NAMALWA (cell line): Measurements from ENCODE around the gene ZNF175.

ENCODE experiments used
- DNase-seq: peaks from one replicate; pipeline ENCODE4 v3.0.0-alpha.2; 2015; ENCODE audit warnings: low spot score

ZNF175 gene

DNA sequence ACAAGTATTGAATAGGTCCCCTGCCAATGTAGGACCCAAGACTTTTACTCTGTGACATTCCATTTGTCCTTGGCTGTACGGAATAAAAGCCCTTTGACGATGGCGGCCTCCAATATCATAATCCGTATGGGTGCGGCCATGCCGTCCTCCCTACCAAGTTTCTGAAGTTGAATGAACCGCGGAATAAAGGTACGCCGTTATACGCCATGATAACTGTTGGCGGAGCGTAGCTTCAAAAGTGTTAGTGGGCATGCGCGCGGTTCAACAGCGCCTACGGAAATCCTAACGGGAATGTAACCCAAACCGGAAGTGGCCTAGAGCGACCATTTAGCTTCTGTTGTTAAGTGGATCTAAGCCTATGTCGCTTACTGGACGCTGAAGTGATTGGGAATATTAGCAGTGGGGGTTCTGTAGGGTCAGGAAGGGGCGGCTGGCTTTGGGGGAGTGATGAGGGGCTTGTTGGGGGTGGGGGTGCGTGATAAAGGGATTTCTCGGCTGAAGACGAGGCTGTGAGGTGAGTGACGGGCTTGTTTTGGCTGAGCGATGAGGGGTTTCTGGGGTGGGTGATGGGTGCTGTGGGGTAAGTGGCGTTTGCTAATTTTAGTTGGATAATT lies at the start of gene ZNF175:
Gene ZNF175, plus strand, starts transcription at position 322 of the 614 bp plus-strand sequence. CDS start 2,047 bp downstream, outside the sequence.
- peak; percentile 83 for DNase-seq

DNA sequence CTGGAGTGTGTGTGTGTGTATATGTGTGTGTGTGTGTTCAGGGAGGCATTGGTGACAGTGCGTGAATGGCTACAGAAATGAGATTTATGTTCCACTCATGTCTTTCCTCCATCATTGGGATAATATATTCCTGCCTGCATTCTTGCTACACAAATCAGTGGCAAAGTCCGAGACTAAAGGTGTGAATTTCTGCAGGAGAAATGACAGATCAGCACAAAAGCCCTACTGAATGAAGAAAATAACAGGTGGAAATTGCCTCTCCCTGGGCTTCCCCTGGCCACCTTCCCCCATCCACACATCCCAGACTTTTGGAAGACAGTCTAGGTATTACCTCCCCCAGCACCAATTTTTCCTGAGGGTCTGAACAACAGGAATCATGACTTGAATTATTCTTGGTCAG lies 49.7 kb upstream of the ZNF175 start:
- no peak for DNase-seq

DNA sequence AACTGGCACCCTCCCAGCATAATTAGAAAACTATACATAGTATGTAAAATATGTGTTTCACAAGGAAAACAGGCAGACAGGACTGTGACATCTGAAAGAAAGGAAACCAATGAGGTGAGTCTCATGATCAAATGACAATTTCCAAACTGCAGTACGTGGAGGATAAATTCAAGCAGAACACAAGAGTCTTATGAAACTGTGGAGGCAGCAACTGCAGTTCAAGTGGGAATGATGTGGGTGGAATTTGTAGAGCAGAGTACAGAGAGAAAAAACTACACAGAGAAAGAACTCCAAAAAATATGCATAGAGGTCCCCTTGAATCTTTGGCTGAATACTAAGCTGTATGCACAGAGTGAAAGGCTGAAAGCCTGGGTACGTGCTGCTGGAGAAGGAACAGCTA lies 49.3 kb upstream of the ZNF175 start:
- no peak for DNase-seq

DNA sequence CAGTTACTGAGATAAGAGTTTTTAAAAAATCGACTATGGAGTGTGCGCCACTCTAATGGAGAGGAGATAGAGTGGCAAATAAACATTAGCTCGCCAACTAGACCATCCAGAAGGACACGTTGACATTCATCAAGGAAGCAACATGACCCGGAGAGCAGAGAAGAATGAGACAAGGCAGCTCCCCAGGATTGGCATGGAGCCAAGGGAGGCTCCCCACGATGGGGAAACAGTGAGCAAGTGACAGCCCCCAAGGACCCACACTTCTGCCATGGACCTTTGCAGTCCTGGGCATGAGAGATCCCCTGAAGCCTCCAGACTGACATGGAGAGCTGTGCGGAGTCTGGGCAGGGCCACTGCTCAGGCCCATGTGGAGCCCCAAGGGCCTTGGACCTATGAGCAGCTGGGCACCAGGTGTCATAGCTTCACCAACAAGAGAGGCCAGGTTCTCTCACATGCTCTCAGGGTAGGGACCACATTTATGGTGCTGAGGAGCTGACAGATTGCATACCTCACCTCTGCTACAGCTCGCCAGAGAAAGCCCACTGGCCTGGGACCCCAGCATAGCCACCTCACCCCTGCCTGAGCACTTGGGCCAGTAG lies 46.3 kb upstream of the ZNF175 start:
- no peak for DNase-seq

DNA sequence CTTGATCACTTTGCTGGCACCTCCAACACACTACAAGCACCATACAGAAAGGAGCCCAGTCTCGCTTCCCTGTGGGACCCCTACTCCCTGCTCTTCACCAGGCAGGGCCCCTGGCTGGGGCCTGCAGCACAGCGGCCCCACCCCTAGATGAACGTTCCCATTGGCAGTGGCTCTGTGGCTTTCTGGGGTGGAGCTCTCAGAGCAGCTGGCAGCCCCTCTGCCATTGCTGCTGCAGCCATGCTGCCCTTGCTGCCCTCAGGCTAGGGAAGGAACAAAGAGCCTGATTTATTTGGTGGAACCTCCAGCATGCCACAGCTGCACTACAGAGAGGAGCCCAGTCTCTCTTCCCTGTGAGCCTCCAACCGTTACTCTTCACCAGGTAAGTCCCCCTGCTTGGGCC lies 45.4 kb upstream of the ZNF175 start:
- DNase-seq = no peak

DNA sequence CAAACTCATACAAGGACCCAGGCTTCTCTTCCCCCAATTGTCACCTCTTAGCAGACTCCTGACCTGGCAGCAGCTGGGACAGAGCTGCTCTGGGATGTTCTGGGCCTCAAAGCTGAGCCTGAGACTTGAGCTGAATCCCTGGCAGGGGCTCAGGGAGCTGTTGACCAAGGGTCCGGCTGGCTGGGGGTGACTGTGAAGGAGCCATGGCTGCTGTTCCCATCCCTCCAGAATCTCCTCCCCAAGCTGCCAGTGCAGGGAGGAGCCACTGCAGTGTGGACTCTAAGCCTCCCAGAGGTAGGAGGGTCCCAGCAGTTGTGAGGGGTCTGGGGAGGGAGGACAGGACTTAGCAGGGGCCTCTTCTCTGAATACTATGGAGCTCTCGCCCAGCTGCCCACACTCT lies 41.8 kb upstream of the ZNF175 start:
- no peak for DNase-seq

DNA sequence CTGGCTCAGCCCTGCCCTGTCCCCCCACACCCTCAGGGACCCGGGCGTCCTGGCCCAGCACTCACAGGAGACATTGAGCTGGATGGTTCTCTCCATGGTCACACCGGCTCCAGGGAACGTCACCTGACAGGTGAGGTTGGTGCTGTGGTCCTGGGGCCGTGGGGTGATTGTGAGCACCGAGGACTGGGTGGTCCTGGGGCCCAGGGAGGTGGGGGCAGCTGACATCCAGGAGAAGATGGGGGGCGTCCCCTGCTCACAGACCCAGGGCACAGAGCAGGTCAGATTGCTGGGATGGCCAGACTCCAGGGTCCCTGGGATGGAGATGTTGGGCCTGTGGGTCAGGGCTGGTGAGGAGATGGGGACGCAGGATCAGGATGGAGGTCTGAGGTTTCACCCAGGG lies 40.5 kb upstream of the ZNF175 start:
- DNase-seq = no peak

DNA sequence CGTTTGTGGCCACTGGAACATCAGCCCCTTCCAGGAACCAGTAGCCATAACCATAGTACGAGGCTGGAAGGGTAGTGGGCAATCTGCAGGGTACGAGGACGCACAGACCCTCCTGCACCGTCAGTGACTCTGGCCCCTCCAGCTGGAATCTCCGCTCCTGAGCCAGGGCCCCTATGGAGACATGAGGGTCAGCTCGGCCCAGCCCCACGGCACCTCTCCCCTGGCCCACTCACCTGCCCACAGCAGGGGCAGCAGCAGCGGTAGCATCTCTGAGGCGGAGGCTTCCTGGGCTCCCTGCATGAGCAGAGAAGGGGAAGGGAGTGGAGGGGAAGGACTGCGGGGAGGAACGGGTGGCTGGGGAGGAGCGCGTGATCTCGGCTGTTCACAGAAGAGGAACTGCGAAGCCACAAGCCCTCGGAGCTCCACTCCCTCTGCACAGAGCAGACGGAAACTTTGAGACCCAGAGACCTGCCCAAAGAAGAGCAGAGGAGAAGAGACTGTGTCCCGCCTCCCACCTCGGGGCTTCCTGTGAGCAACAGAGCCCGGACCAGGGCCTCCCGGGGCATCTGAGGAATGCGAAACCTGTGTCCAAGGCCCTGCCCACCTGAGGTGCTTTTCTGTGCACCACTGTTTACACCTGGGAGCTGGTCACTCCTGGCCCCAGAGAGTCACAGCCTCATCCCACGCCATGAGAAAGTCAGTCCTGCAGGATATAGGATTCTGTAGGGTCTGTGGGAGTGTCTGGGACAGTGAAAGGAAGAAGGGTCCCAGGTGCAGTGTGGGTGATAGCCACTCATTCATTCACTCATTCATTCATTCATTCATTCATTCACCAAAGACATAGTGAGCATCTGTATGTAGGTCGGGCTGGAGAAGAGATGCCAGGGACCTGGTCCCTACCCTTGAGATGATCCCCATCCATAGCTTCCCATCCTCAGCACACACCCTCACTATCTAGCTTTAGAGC lies 39.5 kb upstream of the ZNF175 start, which contains the start of gene SIGLEC6:
Gene SIGLEC6, minus strand, starts transcription at position 322 of the 967 bp plus-strand sequence. Its CDS starts 22 bp downstream, at position 300.
- DNase-seq = no peak

- no peak for DNase-seq
These were observed 35.5 kb upstream of the ZNF175 start for GRCh38 chr19:51535535-51535934.

GRCh38 chr19:51539821-51540366 lies 31.2 kb upstream of the ZNF175 start:
- no peak for DNase-seq

- DNase-seq = no peak
These were observed 29.4 kb upstream of the ZNF175 start for GRCh38 chr19:51541458-51542357.

DNA sequence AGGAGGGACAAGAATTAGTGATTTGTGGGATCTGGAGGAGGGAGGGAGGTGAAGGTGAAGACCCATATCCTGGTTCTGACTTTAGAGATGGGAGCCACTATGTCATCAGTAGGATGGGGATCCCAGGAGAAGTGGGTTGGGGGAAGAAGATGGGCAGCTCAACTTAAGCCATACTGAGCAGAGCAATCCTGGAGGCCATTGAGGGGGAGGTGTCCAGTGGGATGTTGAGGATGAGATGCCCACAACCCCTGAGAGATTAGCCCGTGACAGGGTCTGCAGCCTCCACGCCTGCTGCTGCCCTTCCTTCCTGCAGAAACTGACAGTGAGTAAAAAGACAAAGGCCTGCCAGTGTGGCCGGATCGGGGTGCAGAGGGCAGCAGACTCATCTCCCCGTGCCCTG lies 28.4 kb upstream of the ZNF175 start:
- no peak for DNase-seq

GRCh38 chr19:51544038-51544437 lies 27.0 kb upstream of the ZNF175 start:
- DNase-seq = no peak

- DNase-seq = no peak
These were observed 24.9 kb upstream of the ZNF175 start for GRCh38 chr19:51546107-51546649.

DNA sequence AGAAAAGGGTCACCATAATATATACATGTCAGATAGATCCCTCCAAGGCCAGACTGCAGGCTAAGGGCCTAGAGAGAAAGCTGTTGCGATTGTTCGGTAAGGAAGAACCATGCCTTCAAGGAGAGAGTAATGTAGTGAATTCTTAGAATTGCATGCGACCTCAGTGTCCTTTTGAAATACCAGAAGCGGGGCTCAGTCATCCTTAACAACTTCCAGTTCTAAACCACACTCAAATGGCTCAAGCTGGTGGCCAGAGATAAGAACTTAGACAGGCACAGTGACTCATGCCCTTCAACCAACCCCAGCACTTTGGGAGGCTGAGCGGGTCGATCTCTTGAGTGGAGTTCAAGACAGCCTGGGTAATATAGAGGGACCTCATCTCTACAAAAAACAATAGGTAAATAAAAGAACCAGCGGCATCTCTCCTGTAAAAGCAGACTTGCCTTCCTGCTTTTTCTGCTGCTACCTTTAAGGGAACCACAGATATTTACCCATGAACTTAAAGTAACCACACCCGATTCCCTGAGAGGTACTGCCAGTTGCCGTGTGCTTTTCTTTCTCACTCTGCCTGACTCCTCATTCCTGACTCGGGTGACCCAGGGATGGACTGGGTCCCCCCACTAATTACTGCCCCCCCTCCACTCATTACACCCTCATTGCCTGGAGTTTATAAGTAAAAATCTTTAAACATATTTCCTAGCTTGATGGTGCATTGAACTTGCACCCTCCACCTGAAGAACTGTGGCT lies 24.3 kb upstream of the ZNF175 start:
- no peak for DNase-seq

- DNase-seq = no peak
These were observed 23.5 kb upstream of the ZNF175 start for GRCh38 chr19:51547397-51548212.

GRCh38 chr19:51548213-51548651 lies 22.9 kb upstream of the ZNF175 start:
- no peak for DNase-seq

GRCh38 chr19:51548891-51549305 lies 22.2 kb upstream of the ZNF175 start:
- no peak for DNase-seq

DNA sequence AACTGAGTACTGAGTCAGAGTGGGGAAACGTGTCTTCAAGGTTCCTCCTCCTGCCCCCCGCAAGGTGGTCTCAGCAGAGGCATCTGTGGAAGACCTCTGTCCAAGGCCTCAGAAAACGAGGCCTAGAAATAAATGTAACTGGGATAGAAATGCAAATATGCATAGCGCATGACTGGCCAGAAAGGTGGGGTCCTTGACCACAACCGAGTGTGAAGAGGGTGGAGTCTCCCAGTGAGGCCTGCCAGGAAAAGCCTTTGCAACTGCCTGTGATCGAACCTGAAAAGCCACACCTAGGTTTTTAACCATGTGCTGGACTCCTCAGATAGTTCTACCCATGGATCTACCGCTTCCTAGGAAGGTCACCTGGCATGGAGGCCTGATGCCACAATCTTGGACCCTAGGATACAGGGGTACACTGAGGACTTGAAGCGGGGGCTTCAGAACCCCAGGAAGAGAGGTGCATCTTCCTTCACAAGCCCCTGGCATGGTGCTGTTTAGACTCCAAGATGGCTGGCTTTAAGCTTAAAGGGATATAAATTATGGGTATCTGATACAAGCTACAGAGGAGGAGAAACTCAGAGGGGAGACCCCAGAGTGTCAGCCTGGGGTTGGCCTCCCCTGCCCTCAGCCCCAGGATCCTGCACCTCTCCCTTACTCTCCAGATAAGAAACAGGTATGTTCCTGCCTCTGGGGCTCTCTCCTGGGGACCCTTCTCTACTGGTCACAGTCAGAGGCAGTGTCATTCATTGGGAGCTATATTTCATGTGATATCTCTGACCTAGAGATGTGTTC lies 21.4 kb upstream of the ZNF175 start:
- DNase-seq = no peak
